Left colon (tissue), 2 donors: ENCODE measurements around the gene GOLGA6L10. TPM values are rescaled to one million over a fixed set of nuclear protein-coding genes. Genes with fewer than 3 reads are reported as not detected.
"Not testable (repeated sequence)": the region's sequence is repeated elsewhere in the genome, so short reads cannot be mapped to it uniquely, and the experiment has no call there.

Source experiments
- ATAC-seq: fragments of 200-7000 bp; cut with Tn5 transposase; one replicate; pipeline ENCODE4 v1.9.1; 2020; ENCODE audit warnings: mild to moderate bottlenecking, moderate library complexity
- DNase-seq, 2 donors: peaks; one replicate each; pipeline ENCODE4 v3.0.0-alpha.2; 2020
- intact Hi-C, 2 donors: fragments of 100-400 bp; cut with DNase I in 1 of 2; cut with micrococcal nuclease in 1 of 2; formaldehyde crosslinking; loops; one replicate each; pipeline versions ENCODE4 v1.11.2 to v1.14.0; 2022; cut with DNase I, micrococcal nuclease
- total RNA-seq, 2 donors: library from RNA; stranded (reverse); fragmentation: NEBNext Ultra II Directional; extraction: Animal tissue kit (Norgen Biotek cat#: 25700); gene quantifications; one replicate each; pipeline ENCODE4 v1.2.1, GENCODE V29; 2021
- donor health status: DM: no; HTN: no; CAD: no.
- donor health status: DM: yes; HTN: yes; CAD: no.

GOLGA6L10 gene
- total RNA-seq, 2 donors from 2014 or later = 0.17 to 2.0 TPM

- intact Hi-C loops, DNase-seq, ATAC-seq: not testable (repeated sequence)
Measured at GRCh38 chr15:82345176-82345575, 4.1 kb downstream of the GOLGA6L10 start.

GRCh38 chr15:82344421-82344820 lies 4.9 kb downstream of the GOLGA6L10 start:
- ATAC-seq, intact Hi-C loops, DNase-seq: not testable (repeated sequence)

GRCh38 chr15:82343851-82344250 lies 5.4 kb downstream of the GOLGA6L10 start:
- ATAC-seq, intact Hi-C loops: not testable (repeated sequence)
- DNase-seq = peak in 1 of 2 donors; percentile 5

- ATAC-seq, intact Hi-C loops: not testable (repeated sequence)
- peak; percentile 13 to 32 for DNase-seq
Measured at GRCh38 chr15:82342632-82343374, 6.5 kb downstream of the GOLGA6L10 start.

GRCh38 chr15:82338573-82338972 lies 10.7 kb downstream of the GOLGA6L10 start:
- ATAC-seq, intact Hi-C loops: not testable (repeated sequence)
- DNase-seq = peak in 1 of 2 donors; percentile 17

- ATAC-seq, intact Hi-C loops: not testable (repeated sequence)
- DNase-seq = peak in 1 of 2 donors; percentile 5
Measured at GRCh38 chr15:82338053-82338452, 11.2 kb downstream of the GOLGA6L10 start.

GRCh38 chr15:82337051-82337450 lies 12.2 kb downstream of the GOLGA6L10 start:
- ATAC-seq, DNase-seq, intact Hi-C loops: not testable (repeated sequence)

GRCh38 chr15:82336180-82336647 lies 13.1 kb downstream of the GOLGA6L10 start:
- DNase-seq = peak in 1 of 2 donors; percentile 10
- intact Hi-C loops = not testable (repeated sequence)
- ATAC-seq = peak; percentile 44

GRCh38 chr15:82335006-82335405 lies 14.3 kb downstream of the GOLGA6L10 start:
- intact Hi-C loops, ATAC-seq: not testable (repeated sequence)

GRCh38 chr15:82334554-82334932 lies 14.7 kb downstream of the GOLGA6L10 start:
- ATAC-seq, intact Hi-C loops: not testable (repeated sequence)
- peak in 1 of 2 donors; percentile 5 for DNase-seq

More at GRCh38 chr15:82335006-82335405, 14.3 kb downstream of the GOLGA6L10 start:
- not testable (repeated sequence) for DNase-seq

GRCh38 chr15:82333603-82334553 lies 15.4 kb downstream of the GOLGA6L10 start:
- intact Hi-C loops, ATAC-seq: not testable (repeated sequence)
- peak in 1 of 2 donors; percentile 3 for DNase-seq

GRCh38 chr15:82332711-82333602 lies 16.3 kb downstream of the GOLGA6L10 start:
- intact Hi-C loops, DNase-seq: not testable (repeated sequence)
- peak; percentile 36 for ATAC-seq

- ATAC-seq, DNase-seq, intact Hi-C loops: not testable (repeated sequence)
Measured at GRCh38 chr15:82331576-82332304, 17.5 kb downstream of the GOLGA6L10 start.

- ATAC-seq, intact Hi-C loops, DNase-seq: not testable (repeated sequence)
Measured at GRCh38 chr15:82330921-82331320, 18.4 kb downstream of the GOLGA6L10 start.

- intact Hi-C loops, DNase-seq: not testable (repeated sequence)
- peak; percentile 26 for ATAC-seq
Measured at GRCh38 chr15:82329039-82329438, 20.2 kb downstream of the GOLGA6L10 start.

GRCh38 chr15:82327372-82327771 lies 21.9 kb downstream of the GOLGA6L10 start:
- DNase-seq, intact Hi-C loops, ATAC-seq: not testable (repeated sequence)

- intact Hi-C loops, ATAC-seq: not testable (repeated sequence)
- peak in 1 of 2 donors; percentile 10 for DNase-seq
Measured at GRCh38 chr15:82326896-82327295, 22.4 kb downstream of the GOLGA6L10 start.
